Activated CD4-positive, alpha-beta T cell treated with anti-CD3 and anti-CD28 coated beads for 1 hour (primary cell): ENCODE data around the gene TBCCD1.
"Not testable (repeated sequence)": the region's sequence is repeated elsewhere in the genome, so short reads cannot be mapped to it uniquely, and the experiment has no call there.

Source experiments
- DNase-seq: peaks from one replicate; pipeline ENCODE4 v3.0.0-alpha.2; 2020

TBCCD1 gene

GRCh38 chr3:186517218-186517617 lies 49.9 kb downstream of the TBCCD1 start:
- no peak for DNase-seq

GRCh38 chr3:186516646-186517045 lies 50.5 kb downstream of the TBCCD1 start:
- no peak for DNase-seq

GRCh38 chr3:186515125-186515524 lies 52.0 kb downstream of the TBCCD1 start:
- DNase-seq, result no peak

GRCh38 chr3:186514296-186515002 lies 52.7 kb downstream of the TBCCD1 start:
- DNase-seq, result no peak

- DNase-seq, result no peak
Observed at GRCh38 chr3:186513386-186513785, 53.8 kb downstream of the TBCCD1 start.

GRCh38 chr3:186512570-186513302 lies 54.4 kb downstream of the TBCCD1 start:
- DNase-seq, result no peak

- DNase-seq, result no peak
Observed at GRCh38 chr3:186511702-186512101, 55.4 kb downstream of the TBCCD1 start.

- no peak for DNase-seq
Observed at GRCh38 chr3:186511245-186511644, 55.9 kb downstream of the TBCCD1 start.

GRCh38 chr3:186510374-186511079 lies 56.6 kb downstream of the TBCCD1 start:
- DNase-seq, result no peak

GRCh38 chr3:186509423-186509822 lies 57.7 kb downstream of the TBCCD1 start:
- no peak for DNase-seq

GRCh38 chr3:186506857-186507256 lies 60.3 kb downstream of the TBCCD1 start:
- DNase-seq, result no peak

- DNase-seq, result no peak
Observed at GRCh38 chr3:186506191-186506739, 60.9 kb downstream of the TBCCD1 start.

GRCh38 chr3:186502966-186503712 lies 64.0 kb downstream of the TBCCD1 start:
- no peak for DNase-seq

- DNase-seq, result no peak
Observed at GRCh38 chr3:186502138-186502948, 64.8 kb downstream of the TBCCD1 start.

GRCh38 chr3:186499949-186500348 lies 67.2 kb downstream of the TBCCD1 start:
- not testable (repeated sequence) for DNase-seq

- not testable (repeated sequence) for DNase-seq
Observed at GRCh38 chr3:186498022-186498421, 69.1 kb downstream of the TBCCD1 start.

- DNase-seq, result no peak
Observed at GRCh38 chr3:186497608-186498007, 69.5 kb downstream of the TBCCD1 start.

- DNase-seq, result no peak
Observed at GRCh38 chr3:186496635-186497034, 70.5 kb downstream of the TBCCD1 start.
